HepG2 (cell line): Measurements from ENCODE around the gene PFN4. TPM values are rescaled to one million over a fixed set of nuclear protein-coding genes. Genes with fewer than 3 reads are reported as not detected.

Source experiments
- AGO1 ChIP-seq: fragments of 200-400 bp; formaldehyde crosslinking; IDR thresholded peaks from 2 replicates; pipeline ENCODE4 v1.6.1; 2017; ENCODE audit warnings: mild to moderate bottlenecking, low read depth, low read length, moderate library complexity; ENCODE audit not compliant: poor library complexity, severe bottlenecking
- ARID5B ChIP-seq: IDR thresholded peaks from 2 replicates; pipeline ENCODE4 v1.4.0; 2020; ENCODE audit warnings: mild to moderate bottlenecking, missing genetic modification reagents
- CCDC6 ChIP-seq: sonication (generic); formaldehyde crosslinking; IDR thresholded peaks from 2 replicates; pipeline ENCODE4 v1.8.1; 2022; ENCODE audit warnings: mild to moderate bottlenecking, missing genetic modification reagents, moderate library complexity
- HMG20B ChIP-seq: conservative IDR thresholded peaks from 2 replicates; pipeline ENCODE4 v1.6.1; 2016; ENCODE audit warnings: missing genetic modification reagents, missing compliant biosample characterization
- HOXA3 ChIP-seq: sonication (generic); formaldehyde crosslinking; IDR thresholded peaks from 2 replicates; pipeline ENCODE4 v1.5.0; 2020; ENCODE audit warnings: missing genetic modification reagents
- IRF9 ChIP-seq: sonication (generic); formaldehyde crosslinking; IDR thresholded peaks from 2 replicates; pipeline ENCODE4 v1.8.0; 2022; ENCODE audit warnings: missing genetic modification reagents, mild to moderate bottlenecking, borderline replicate concordance
- NCOA1 ChIP-seq: sonication (generic); formaldehyde crosslinking; IDR thresholded peaks from 2 replicates; pipeline ENCODE4 v1.9.0; 2021; ENCODE audit warnings: missing genetic modification reagents
- RARG ChIP-seq: sonication (generic); formaldehyde crosslinking; IDR thresholded peaks from 2 replicates; pipeline ENCODE4 v1.4.0; 2020; ENCODE audit warnings: low read depth, mild to moderate bottlenecking, missing genetic modification reagents
- REXO4 ChIP-seq: sonication (generic); formaldehyde crosslinking; IDR thresholded peaks from 2 replicates; pipeline ENCODE4 v1.8.0; 2022; ENCODE audit warnings: missing genetic modification reagents, mild to moderate bottlenecking, borderline replicate concordance
- SALL2 ChIP-seq: sonication (generic); formaldehyde crosslinking; IDR thresholded peaks from 2 replicates; pipeline ENCODE4 v1.8.1; 2023; ENCODE audit warnings: mild to moderate bottlenecking, missing genetic modification reagents, inconsistent platforms
- THAP8 ChIP-seq: sonication (generic); formaldehyde crosslinking; IDR thresholded peaks from 2 replicates; pipeline ENCODE4 v1.5.1; 2020; ENCODE audit warnings: missing genetic modification reagents, mild to moderate bottlenecking, borderline replicate concordance
- USF2 ChIP-seq, 2 experiments: sonication (generic) in 1 of 2; formaldehyde crosslinking in 1 of 2; IDR thresholded peaks; 2 replicates each; pipeline versions ENCODE4 v1.5.1 to v1.6.1; 2011 to 2020; ENCODE audit warnings: borderline replicate concordance in 1 of 2, low read depth in 1 of 2, low read length in 1 of 2, mild to moderate bottlenecking in 1 of 2, missing genetic modification reagents in 1 of 2, moderate library complexity in 1 of 2
- ZBTB8A ChIP-seq: sonication (generic); formaldehyde crosslinking; IDR thresholded peaks from 2 replicates; pipeline ENCODE4 v1.4.0; 2020; ENCODE audit warnings: mild to moderate bottlenecking, low read depth, missing genetic modification reagents, borderline replicate concordance
- ZNF225 ChIP-seq: sonication (generic); formaldehyde crosslinking; IDR thresholded peaks from 2 replicates; pipeline ENCODE4 v1.4.0; 2020; ENCODE audit warnings: mild to moderate bottlenecking, missing genetic modification reagents
- ZNF703 ChIP-seq: sonication (generic); formaldehyde crosslinking; IDR thresholded peaks from 2 replicates; pipeline ENCODE4 v1.5.1; 2020; ENCODE audit warnings: missing genetic modification reagents, mild to moderate bottlenecking, moderate library complexity, borderline replicate concordance
- polyA plus RNA-seq, 8 experiments: library from polyadenylated mRNA; depleted of rRNA in 3 of 8; stranded (reverse) in 7 of 8; unstranded in 1 of 8; fragments of >200 nt; fragmentation: Illumina TruSeq in 4 of 8; extraction: Trizol in 4 of 8; gene quantifications; 2 replicates each; pipeline versions ENCODE4 v1.2.1 to v1.2.3, GENCODE V29; 2011 to 2016; ENCODE audit warnings: low read depth in 4 of 8, missing spikeins in 1 of 8, mixed read lengths in 1 of 8; ENCODE audit not compliant: insufficient read depth in 1 of 8
- total RNA-seq, 5 experiments: library from RNA; depleted of rRNA; stranded (reverse); fragments of >200 nt; fragmentation: Illumina TruSeq; extraction: Trizol; gene quantifications; 2 replicates each; pipeline ENCODE4 v1.2.3, GENCODE V29; 2016; ENCODE audit warnings: low read depth in 1 of 5
- TF ChIP-seq, protein P1 (sequence below): sonication (generic); formaldehyde crosslinking; IDR thresholded peaks from 2 replicates; pipeline ENCODE4 v1.8.0; 2022; ENCODE audit warnings: missing genetic modification reagents, low read depth, mild to moderate bottlenecking, borderline replicate concordance

PFN4 gene
- total and polyA plus RNA-seq, 2 of the 13 experiments (the other 11 are each of a cell fraction or from before 2014, with no cell fraction given) = 0.12 to 0.20 TPM

GRCh38 chr2:24075915-24076848 is 47.0 kb downstream of the PFN4 start, which contains the start of gene SF3B6 (continued):
- peak; percentile 27; the same call in 1 of the 2 replicates for TF ChIP-seq REXO4 (CRISPR knock-in tag)
- TF ChIP-seq RARG (CRISPR knock-in tag) = peak; percentile 88; the same call in 1 of the 2 replicates
- no peak for TF ChIP-seq USF2 (IDR thresholded peaks at IDR 0.05; ENCODE audit: low read depth, low read length)
- TF ChIP-seq USF2 (CRISPR knock-in tag; IDR thresholded peaks at IDR 0.05; ENCODE audit: borderline replicate concordance) = peak; percentile 88; the same call in 1 of the 2 replicates
- TF ChIP-seq ARID5B (CRISPR knock-in tag) = peak; percentile 89
- no peak; the same call in 1 of the 2 replicates for TF ChIP-seq HMG20B (CRISPR knock-in tag)
- TF ChIP-seq IRF9 (CRISPR knock-in tag) = 0 out of 2 replicates have a peak, but pooled peaks have one; percentile 74
- no peak for TF ChIP-seq THAP8 (CRISPR knock-in tag)
- no peak for TF ChIP-seq ZNF703 (CRISPR knock-in tag)
- peak; percentile 73; the same call in 1 of the 2 replicates for TF ChIP-seq CCDC6 (CRISPR knock-in tag)
- no peak for TF ChIP-seq NCOA1
- peak; percentile 98 for TF ChIP-seq SALL2 (CRISPR knock-in tag)
- peak; percentile 92; the same call in 1 of the 2 replicates for TF ChIP-seq ZNF225 (CRISPR knock-in tag)
- TF ChIP-seq HOXA3 (CRISPR knock-in tag) = peak; percentile 99
- TF ChIP-seq, protein P1, sequence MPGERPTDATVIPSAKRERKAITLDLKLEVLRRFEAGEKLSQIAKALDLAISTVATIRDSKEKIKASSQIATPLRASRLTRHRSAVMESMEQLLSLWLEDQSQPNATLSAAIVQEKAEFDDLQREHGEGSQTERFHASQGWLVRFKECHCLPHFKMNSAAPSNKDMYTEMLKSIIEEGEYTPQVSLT = no peak
- TF ChIP-seq ZBTB8A = no peak
- TF ChIP-seq AGO1 = peak; percentile 100
